GM19240 (cell line): ENCODE measurements around the gene MPV17L.
"Not testable (repeated sequence)": the region's sequence is repeated elsewhere in the genome, so short reads cannot be mapped to it uniquely, and the experiment has no call there.

ENCODE experiments used
- DNase-seq: peaks from one replicate; pipeline ENCODE4 v3.0.0; 2011; ENCODE audit warnings: low spot score; ENCODE audit not compliant: insufficient read length

The MPV17L gene

GRCh38 chr16:15407756-15408155, 12.2 kb downstream of the MPV17L start:
- DNase-seq = not testable (repeated sequence)

- not testable (repeated sequence) for DNase-seq
Observed at GRCh38 chr16:15409476-15409875, 13.9 kb downstream of the MPV17L start.

GRCh38 chr16:15415511-15415985, 20.0 kb downstream of the MPV17L start:
- no peak for DNase-seq

GRCh38 chr16:15417197-15417596, 21.6 kb downstream of the MPV17L start:
- DNase-seq = no peak

- DNase-seq = no peak
Observed at GRCh38 chr16:15418206-15418605, 22.7 kb downstream of the MPV17L start.

- DNase-seq = not testable (repeated sequence)
Observed at GRCh38 chr16:15421696-15422095, 26.1 kb downstream of the MPV17L start.

- DNase-seq = no peak
Observed at GRCh38 chr16:15422222-15422621, 26.7 kb downstream of the MPV17L start.

- no peak for DNase-seq
Observed at GRCh38 chr16:15425861-15426260, 30.3 kb downstream of the MPV17L start.

GRCh38 chr16:15426796-15427195, 31.2 kb downstream of the MPV17L start:
- DNase-seq = no peak

- DNase-seq = no peak
Observed at GRCh38 chr16:15427648-15428239, 32.2 kb downstream of the MPV17L start.

- not testable (repeated sequence) for DNase-seq
Observed at GRCh38 chr16:15430884-15431283, 35.3 kb downstream of the MPV17L start.

- DNase-seq = no peak
Observed at GRCh38 chr16:15434079-15434424, 38.5 kb downstream of the MPV17L start.

- DNase-seq = no peak
Observed at GRCh38 chr16:15434425-15435215, 39.1 kb downstream of the MPV17L start, which contains the start of gene BMERB1. TSS of gene BMERB1 (plus strand) at chr16:15434588. CDS start at chr16:15434654, 66 bp downstream.

- no peak for DNase-seq
Observed at GRCh38 chr16:15435216-15435864, 39.8 kb downstream of the MPV17L start.

- no peak for DNase-seq
Observed at GRCh38 chr16:15439102-15439501, 43.5 kb downstream of the MPV17L start.

- no peak for DNase-seq
Observed at GRCh38 chr16:15439521-15439920, 44.0 kb downstream of the MPV17L start.

- DNase-seq = no peak
Observed at GRCh38 chr16:15440852-15441251, 45.3 kb downstream of the MPV17L start.

GRCh38 chr16:15442140-15442539, 46.6 kb downstream of the MPV17L start:
- not testable (repeated sequence) for DNase-seq

GRCh38 chr16:15443753-15444152, 48.2 kb downstream of the MPV17L start:
- no peak for DNase-seq

GRCh38 chr16:15444264-15444663, 48.7 kb downstream of the MPV17L start:
- no peak for DNase-seq

- no peak for DNase-seq
Observed at GRCh38 chr16:15445450-15445849, 49.9 kb downstream of the MPV17L start.

GRCh38 chr16:15446901-15447300, 51.3 kb downstream of the MPV17L start:
- DNase-seq = no peak
